ENCODE measurements around the gene DLST.

DNA sequence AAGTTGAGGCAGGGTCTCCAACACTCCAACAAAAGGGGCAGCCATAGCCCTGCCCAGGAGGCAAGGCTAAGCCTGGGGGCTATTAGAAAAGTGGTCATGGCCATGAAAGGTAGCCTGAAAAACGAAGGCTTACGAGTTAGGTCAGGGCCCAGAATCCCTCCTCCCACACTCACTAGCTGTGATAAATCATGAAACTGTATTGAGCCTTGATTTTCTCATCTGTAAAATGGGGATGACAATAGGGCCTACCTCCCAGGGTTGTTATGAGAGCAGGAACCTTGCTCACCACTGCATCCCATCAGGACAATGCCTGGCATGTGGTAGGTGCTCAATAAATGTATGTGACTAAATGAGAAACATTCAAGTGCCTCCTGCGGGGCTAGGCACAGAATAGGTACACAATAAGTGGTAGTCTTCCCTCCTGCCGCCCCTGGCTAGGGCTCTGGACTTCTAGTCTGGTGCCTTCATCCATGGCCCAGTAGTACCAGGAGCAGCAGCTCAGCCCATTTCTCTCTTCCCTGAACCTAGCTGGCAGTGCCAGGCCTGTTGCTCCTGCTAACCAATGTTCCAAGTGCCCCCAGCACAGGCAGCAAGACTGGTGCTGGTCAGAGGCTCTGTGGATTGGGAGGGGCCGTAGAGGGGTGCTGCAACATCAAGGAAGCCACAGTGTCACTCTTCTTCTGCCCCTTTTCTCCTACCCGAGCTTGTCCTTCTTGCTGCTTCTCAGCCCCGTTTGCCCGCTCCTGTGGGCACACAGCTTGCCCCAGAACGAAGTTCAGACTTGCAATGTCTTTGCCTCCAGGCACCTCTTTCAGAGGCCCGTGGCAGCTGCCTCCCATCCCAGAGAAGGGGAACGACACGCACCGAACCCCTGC, 65.9 kb downstream of the DLST start:
- TF ChIP-seq GATA2 (IDR thresholded peaks at IDR 0.05; ENCODE audit: low read depth, low read length) (no peak), GATA3 (IDR thresholded peaks at IDR 0.05; ENCODE audit: low read depth, low read length) (no peak)

All from SH-SY5Y (cell line).